Measurements from ENCODE around the gene CTR9. TPM values are rescaled to one million over a fixed set of nuclear protein-coding genes. Genes with fewer than 3 reads are reported as not detected.
A peak's percentile ranks its signal among the peaks of the same experiment; 100 is the strongest.

CTR9 gene
- total and polyA plus RNA-seq, 2 experiments from 2014 or later: 29.0 to 32.7 TPM

DNA sequence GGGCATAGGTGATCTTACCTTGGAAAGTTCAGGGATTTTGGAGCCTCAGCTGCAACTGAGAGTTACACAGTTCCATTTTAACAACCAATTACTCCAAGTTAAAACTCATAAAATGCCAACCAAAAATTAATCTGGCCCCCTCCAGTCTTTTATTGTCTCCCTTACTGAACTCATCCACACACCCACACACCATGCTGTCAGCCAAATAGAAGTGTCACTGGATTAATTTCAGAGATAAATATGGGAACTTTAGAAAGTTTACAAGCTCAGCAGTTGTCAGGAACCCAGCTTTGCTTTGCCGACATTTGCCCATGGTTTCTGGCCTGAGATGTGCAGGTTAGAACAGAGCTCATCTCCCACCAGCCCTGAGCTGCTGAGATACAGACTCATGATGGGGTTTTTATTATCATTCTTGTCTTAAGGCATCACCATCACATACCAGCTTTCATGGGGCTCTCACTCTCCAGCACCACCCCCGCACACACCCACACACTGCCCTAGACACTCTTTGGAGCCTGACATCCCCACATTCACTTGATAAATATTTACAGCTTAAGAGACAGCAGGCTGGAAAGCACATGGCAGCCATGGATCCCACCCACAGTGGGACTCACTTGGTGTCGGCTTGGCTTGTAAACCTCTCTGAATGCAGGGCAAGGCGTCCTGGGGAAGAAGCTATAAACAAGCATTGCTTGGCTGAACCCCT is 23.7 kb upstream of the CTR9 start (continued):
- TF ChIP-seq, protein P1, sequence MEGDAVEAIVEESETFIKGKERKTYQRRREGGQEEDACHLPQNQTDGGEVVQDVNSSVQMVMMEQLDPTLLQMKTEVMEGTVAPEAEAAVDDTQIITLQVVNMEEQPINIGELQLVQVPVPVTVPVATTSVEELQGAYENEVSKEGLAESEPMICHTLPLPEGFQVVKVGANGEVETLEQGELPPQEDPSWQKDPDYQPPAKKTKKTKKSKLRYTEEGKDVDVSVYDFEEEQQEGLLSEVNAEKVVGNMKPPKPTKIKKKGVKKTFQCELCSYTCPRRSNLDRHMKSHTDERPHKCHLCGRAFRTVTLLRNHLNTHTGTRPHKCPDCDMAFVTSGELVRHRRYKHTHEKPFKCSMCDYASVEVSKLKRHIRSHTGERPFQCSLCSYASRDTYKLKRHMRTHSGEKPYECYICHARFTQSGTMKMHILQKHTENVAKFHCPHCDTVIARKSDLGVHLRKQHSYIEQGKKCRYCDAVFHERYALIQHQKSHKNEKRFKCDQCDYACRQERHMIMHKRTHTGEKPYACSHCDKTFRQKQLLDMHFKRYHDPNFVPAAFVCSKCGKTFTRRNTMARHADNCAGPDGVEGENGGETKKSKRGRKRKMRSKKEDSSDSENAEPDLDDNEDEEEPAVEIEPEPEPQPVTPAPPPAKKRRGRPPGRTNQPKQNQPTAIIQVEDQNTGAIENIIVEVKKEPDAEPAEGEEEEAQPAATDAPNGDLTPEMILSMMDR (conservative IDR thresholded peaks at IDR 0.05; ENCODE audit: low read depth in 2 of 2): no peak
- no peak for TF ChIP-seq EZH2 (IDR thresholded peaks at IDR 0.05; ENCODE audit: low read depth, unreplicated experiment)
- TF ChIP-seq NANOG (IDR thresholded peaks at IDR 0.05; ENCODE audit: borderline replicate concordance): no peak
- no peak for TF ChIP-seq JUNB (IDR thresholded peaks at IDR 0.05; ENCODE audit: unreplicated experiment)
- TF ChIP-seq, protein P2, sequence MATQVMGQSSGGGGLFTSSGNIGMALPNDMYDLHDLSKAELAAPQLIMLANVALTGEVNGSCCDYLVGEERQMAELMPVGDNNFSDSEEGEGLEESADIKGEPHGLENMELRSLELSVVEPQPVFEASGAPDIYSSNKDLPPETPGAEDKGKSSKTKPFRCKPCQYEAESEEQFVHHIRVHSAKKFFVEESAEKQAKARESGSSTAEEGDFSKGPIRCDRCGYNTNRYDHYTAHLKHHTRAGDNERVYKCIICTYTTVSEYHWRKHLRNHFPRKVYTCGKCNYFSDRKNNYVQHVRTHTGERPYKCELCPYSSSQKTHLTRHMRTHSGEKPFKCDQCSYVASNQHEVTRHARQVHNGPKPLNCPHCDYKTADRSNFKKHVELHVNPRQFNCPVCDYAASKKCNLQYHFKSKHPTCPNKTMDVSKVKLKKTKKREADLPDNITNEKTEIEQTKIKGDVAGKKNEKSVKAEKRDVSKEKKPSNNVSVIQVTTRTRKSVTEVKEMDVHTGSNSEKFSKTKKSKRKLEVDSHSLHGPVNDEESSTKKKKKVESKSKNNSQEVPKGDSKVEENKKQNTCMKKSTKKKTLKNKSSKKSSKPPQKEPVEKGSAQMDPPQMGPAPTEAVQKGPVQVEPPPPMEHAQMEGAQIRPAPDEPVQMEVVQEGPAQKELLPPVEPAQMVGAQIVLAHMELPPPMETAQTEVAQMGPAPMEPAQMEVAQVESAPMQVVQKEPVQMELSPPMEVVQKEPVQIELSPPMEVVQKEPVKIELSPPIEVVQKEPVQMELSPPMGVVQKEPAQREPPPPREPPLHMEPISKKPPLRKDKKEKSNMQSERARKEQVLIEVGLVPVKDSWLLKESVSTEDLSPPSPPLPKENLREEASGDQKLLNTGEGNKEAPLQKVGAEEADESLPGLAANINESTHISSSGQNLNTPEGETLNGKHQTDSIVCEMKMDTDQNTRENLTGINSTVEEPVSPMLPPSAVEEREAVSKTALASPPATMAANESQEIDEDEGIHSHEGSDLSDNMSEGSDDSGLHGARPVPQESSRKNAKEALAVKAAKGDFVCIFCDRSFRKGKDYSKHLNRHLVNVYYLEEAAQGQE (IDR thresholded peaks at IDR 0.05; ENCODE audit: unreplicated experiment): no peak
- TF ChIP-seq, protein P3, sequence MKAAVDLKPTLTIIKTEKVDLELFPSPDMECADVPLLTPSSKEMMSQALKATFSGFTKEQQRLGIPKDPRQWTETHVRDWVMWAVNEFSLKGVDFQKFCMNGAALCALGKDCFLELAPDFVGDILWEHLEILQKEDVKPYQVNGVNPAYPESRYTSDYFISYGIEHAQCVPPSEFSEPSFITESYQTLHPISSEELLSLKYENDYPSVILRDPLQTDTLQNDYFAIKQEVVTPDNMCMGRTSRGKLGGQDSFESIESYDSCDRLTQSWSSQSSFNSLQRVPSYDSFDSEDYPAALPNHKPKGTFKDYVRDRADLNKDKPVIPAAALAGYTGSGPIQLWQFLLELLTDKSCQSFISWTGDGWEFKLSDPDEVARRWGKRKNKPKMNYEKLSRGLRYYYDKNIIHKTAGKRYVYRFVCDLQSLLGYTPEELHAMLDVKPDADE (IDR thresholded peaks at IDR 0.05): no peak
- TF ChIP-seq ZNF331 (CRISPR knock-in tag; IDR thresholded peaks at IDR 0.05; ENCODE audit: low read depth): no peak
- no peak for TF ChIP-seq POLR2AphosphoS5 (IDR thresholded peaks at IDR 0.05; ENCODE audit: low read depth)
- no peak for TF ChIP-seq STAT1 (IDR thresholded peaks at IDR 0.05; ENCODE audit: unreplicated experiment)
- TF ChIP-seq EZH2phosphoT487 (IDR thresholded peaks at IDR 0.05; ENCODE audit: unreplicated experiment): no peak
- TF ChIP-seq ZNF114 (CRISPR knock-in tag; IDR thresholded peaks at IDR 0.05): no peak

DNA sequence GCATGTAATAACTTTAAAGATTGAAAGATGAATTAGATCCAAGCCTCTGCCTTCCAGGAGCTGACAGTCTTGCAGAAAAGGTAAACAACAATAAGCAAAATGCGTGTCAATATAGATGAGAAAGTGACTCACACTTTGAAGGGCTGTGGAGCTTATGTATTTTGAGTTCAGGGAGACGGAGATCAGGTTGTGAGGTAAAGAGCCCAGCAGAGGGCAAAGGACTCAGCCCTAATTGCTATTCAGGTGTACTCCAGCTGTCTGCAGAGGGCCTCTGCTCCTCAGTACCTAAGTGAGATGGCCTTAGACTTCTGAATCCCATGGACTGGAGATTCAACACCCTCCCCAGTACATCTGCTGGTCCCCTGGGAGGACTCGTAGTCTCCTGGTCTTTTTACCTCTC is 22.9 kb upstream of the CTR9 start:
- Histone ChIP-seq H2AFZ (peak overlapping the region; percentile 94; the same call in 1 of the 2 replicates), H4K20me1 (replicated peaks; ENCODE audit: insufficient read depth) (no peaks in the 10 kb centered on the region), H3K79me2 (replicated peaks; ENCODE audit: insufficient read depth) (no peaks in the 10 kb centered on the region), H3F3A (replicated peaks; ENCODE audit: low read depth) (no peaks in the 10 kb centered on the region), H3K9me2 (ENCODE audit: insufficient read depth) (no peaks in the 10 kb centered on the region), H3K36me3 (ENCODE audit: insufficient read depth) (no peaks in the 10 kb centered on the region), H3K27ac (ENCODE audit: low read depth) (no peak overlapping the region), H3K27me3 (ENCODE audit: insufficient read depth) (no peaks in the 10 kb centered on the region), H3K4me3 (peak overlapping the region; percentile 68; the same call in 1 of the 2 replicates), H3K4me2 (peak overlapping the region; percentile 84), H3K4me1 (ENCODE audit: insufficient read depth) (peaks cover 6% of the 10 kb centered on the region)
- Mint-ChIP-seq H3K27me3 (ENCODE audit: insufficient read depth, low read depth, poor library complexity) (peaks cover 11% of the 10 kb centered on the region), H3K4me3 (peak overlapping the region; percentile 80), H3K36me3 (ENCODE audit: low read depth) (no peaks in the 10 kb centered on the region; the same call in 2 of the 3 replicates), H3K9me3 (no peaks in the 10 kb centered on the region), H3K27ac (no peak overlapping the region), H3K4me1 (peaks cover 3% of the 10 kb centered on the region)
- DNase-seq (ENCODE audit: low spot score) (peak; percentile 25), ATAC-seq (peak; percentile 59)
- TF ChIP-seq, protein P1 (conservative IDR thresholded peaks at IDR 0.05; ENCODE audit: low read depth in 2 of 2): 0 out of 4 replicates have a peak, but pooled peaks of 1 of the 2 experiments have one; percentile 12
- TF ChIP-seq, protein P3 (IDR thresholded peaks at IDR 0.05): no peak

All from GM23338 (cell line).